HL-60 (cell line): ENCODE data around the gene BEGAIN.

ENCODE experiments used
- DNase-seq, 2 experiments: peaks; one replicate each; pipeline ENCODE4 v3.0.0-alpha.2; 2010 to 2020; ENCODE audit warnings: low read depth in 1 of 2, low spot score in 1 of 2
- H3K27ac ChIP-seq: fragments of 250-450 bp; sonication (Bioruptor Pico); replicated peaks from 2 replicates; pipeline ENCODE4 v1.5.1; 2020; ENCODE audit warnings: mild to moderate bottlenecking, moderate library complexity
- H3K27me3 ChIP-seq: fragments of 250-450 bp; sonication (Bioruptor Pico); 2 replicates; pipeline ENCODE4 v1.5.1; 2021; ENCODE audit warnings: mild to moderate bottlenecking, moderate library complexity; ENCODE audit not compliant: insufficient read depth, poor library complexity, severe bottlenecking
- H3K4me3 ChIP-seq: replicated peaks from 2 replicates; pipeline ENCODE4 v1.5.1; 2011; ENCODE audit warnings: mild to moderate bottlenecking, control low read depth, low read length; ENCODE audit not compliant: insufficient read depth
- GABPA ChIP-seq: IDR thresholded peaks from 2 replicates; pipeline ENCODE4 v1.6.1; 2012; ENCODE audit warnings: low read depth
- POLR2AphosphoS5 ChIP-seq: IDR thresholded peaks from 2 replicates; pipeline ENCODE4 v1.6.1; 2012; ENCODE audit warnings: low read depth
- REST ChIP-seq: IDR thresholded peaks from 2 replicates; pipeline ENCODE4 v1.6.1; 2012; ENCODE audit warnings: low read depth; ENCODE audit not compliant: insufficient replicate concordance
- SPI1 ChIP-seq: IDR thresholded peaks from 2 replicates; pipeline ENCODE4 v1.6.1; 2012; ENCODE audit warnings: low read depth, mild to moderate bottlenecking, borderline replicate concordance
- TF ChIP-seq, protein P1 (sequence below): IDR thresholded peaks from one replicate; pipeline ENCODE4 v1.5.1; 2011; ENCODE audit warnings: low read length, control low read depth, inconsistent platforms; ENCODE audit not compliant: insufficient read depth

The BEGAIN gene

GRCh38 chr14:100578552-100578951 is 8.7 kb downstream of the BEGAIN start:
- no peak for TF ChIP-seq REST
- H3K27me3 ChIP-seq: peaks cover under 1% of the 10 kb centered on the region
- H3K27ac ChIP-seq: no peak overlapping the region
- no peak overlapping the region for H3K4me3 ChIP-seq
- DNase-seq: no peak

- Histone ChIP-seq H3K27me3 (peaks cover 3% of the 10 kb centered on the region), H3K27ac (no peak overlapping the region), H3K4me3 (no peak overlapping the region)
- TF ChIP-seq POLR2AphosphoS5: no peak
- no peak for TF ChIP-seq SPI1
- TF ChIP-seq GABPA: no peak
- TF ChIP-seq, protein P1, sequence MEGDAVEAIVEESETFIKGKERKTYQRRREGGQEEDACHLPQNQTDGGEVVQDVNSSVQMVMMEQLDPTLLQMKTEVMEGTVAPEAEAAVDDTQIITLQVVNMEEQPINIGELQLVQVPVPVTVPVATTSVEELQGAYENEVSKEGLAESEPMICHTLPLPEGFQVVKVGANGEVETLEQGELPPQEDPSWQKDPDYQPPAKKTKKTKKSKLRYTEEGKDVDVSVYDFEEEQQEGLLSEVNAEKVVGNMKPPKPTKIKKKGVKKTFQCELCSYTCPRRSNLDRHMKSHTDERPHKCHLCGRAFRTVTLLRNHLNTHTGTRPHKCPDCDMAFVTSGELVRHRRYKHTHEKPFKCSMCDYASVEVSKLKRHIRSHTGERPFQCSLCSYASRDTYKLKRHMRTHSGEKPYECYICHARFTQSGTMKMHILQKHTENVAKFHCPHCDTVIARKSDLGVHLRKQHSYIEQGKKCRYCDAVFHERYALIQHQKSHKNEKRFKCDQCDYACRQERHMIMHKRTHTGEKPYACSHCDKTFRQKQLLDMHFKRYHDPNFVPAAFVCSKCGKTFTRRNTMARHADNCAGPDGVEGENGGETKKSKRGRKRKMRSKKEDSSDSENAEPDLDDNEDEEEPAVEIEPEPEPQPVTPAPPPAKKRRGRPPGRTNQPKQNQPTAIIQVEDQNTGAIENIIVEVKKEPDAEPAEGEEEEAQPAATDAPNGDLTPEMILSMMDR: no peak
- no peak for TF ChIP-seq REST
- DNase-seq: no peak
Measured at GRCh38 chr14:100577986-100578431, 9.2 kb downstream of the BEGAIN start.

- Histone ChIP-seq H3K4me3 (no peak overlapping the region), H3K27me3 (peaks cover 7% of the 10 kb centered on the region), H3K27ac (no peak overlapping the region)
- DNase-seq: no peak
- no peak for TF ChIP-seq SPI1
- TF ChIP-seq, protein P1: no peak
- TF ChIP-seq GABPA: no peak
- no peak for TF ChIP-seq REST
- TF ChIP-seq POLR2AphosphoS5: no peak
Measured at GRCh38 chr14:100577321-100577985, 9.8 kb downstream of the BEGAIN start.
